Medulla oblongata (tissue), 1 donor: ENCODE measurements around the gene EPHA2.

Experiments
- DNase-seq: peaks from one replicate; pipeline ENCODE4 v3.0.0-alpha.2; 2015; ENCODE audit errors: extremely low spot score

EPHA2 gene

GRCh38 chr1:16092097-16092922, 63.6 kb downstream of the EPHA2 start:
- DNase-seq = no peak

GRCh38 chr1:16091296-16091695, 64.6 kb downstream of the EPHA2 start:
- DNase-seq = no peak

- no peak for DNase-seq
These were observed 65.6 kb downstream of the EPHA2 start for GRCh38 chr1:16090076-16090826.

- no peak for DNase-seq
These were observed 66.9 kb downstream of the EPHA2 start for GRCh38 chr1:16088996-16089395.

- no peak for DNase-seq
These were observed 67.4 kb downstream of the EPHA2 start for GRCh38 chr1:16088351-16088911.

- DNase-seq = no peak
These were observed 68.1 kb downstream of the EPHA2 start for GRCh38 chr1:16087733-16088132.

GRCh38 chr1:16085522-16085921, 70.3 kb downstream of the EPHA2 start:
- DNase-seq = no peak

GRCh38 chr1:16083486-16083885, 72.4 kb downstream of the EPHA2 start:
- DNase-seq = no peak

- peak; percentile 48 for DNase-seq
These were observed 73.4 kb downstream of the EPHA2 start for GRCh38 chr1:16082283-16083038.

GRCh38 chr1:16081636-16082035, 74.2 kb downstream of the EPHA2 start:
- no peak for DNase-seq

GRCh38 chr1:16080422-16081150, 75.3 kb downstream of the EPHA2 start:
- DNase-seq = no peak

GRCh38 chr1:16078925-16079656, 76.8 kb downstream of the EPHA2 start:
- DNase-seq = peak; percentile 82

- DNase-seq = no peak
These were observed 78.2 kb downstream of the EPHA2 start for GRCh38 chr1:16077406-16078245.

GRCh38 chr1:16076865-16077238, 79.0 kb downstream of the EPHA2 start:
- DNase-seq = no peak

GRCh38 chr1:16076031-16076864, 79.6 kb downstream of the EPHA2 start:
- no peak for DNase-seq

GRCh38 chr1:16075337-16076030, 80.4 kb downstream of the EPHA2 start:
- DNase-seq = peak; percentile 67
